Measurements from ENCODE around the gene ANKRA2. TPM values are rescaled to one million over a fixed set of nuclear protein-coding genes. Genes with fewer than 3 reads are reported as not detected.

The ANKRA2 gene
- polyA plus RNA-seq, 1 donor from 2014 or later, result 70.9 TPM

DNA sequence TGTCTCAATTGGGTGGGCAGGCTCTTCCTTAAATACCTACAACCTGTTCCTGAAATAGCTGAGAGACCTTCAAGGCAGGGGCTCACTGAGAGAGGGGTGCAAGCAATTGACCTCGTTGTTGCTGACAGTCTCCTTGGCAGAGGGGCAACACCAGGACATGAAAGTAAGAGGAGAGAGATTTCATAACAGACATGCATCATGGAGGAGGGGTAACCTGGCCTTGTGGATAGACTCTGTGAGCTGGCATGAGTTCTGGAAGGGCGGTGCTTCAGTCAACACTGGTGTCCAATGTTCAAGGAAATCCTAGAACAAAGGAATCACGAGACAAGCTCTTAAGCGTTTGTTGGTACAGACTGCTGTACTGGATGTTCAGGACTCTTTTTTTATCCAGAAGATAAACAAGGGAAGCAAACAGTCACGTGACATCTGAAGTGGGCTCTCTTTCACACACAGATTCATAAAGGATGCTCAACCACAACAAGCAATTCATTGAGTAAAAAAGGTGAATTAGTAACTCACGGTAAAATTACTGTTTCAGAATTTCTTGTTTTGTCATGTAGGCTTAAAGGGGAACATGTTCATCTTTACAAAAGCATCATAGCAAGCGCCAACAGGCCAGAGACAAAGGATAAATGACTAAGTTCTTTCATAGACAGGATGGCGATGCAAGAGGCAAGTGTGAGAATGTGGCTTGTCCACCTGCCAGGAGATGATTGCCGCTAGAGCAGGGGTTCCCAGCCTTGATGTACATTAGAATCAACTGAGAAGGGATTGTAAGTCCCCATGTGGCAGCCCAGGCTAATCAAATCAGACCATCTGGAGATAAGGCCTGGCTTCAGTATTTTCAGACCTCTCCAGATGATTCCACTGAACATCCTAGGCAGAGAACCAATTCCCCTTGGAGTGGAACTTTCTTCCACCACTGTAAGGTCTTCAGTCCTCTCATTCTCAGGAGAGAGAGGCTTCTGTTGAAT is 20.7 kb downstream of the ANKRA2 start:
- no peaks in the 10 kb centered on the region for H3F3A ChIP-seq (ENCODE audit: insufficient read depth, low read length, poor library complexity, severe bottlenecking)
- H3K9me2 ChIP-seq (ENCODE audit: insufficient read depth, low read length), result no peaks in the 10 kb centered on the region
- TF ChIP-seq, protein P1, sequence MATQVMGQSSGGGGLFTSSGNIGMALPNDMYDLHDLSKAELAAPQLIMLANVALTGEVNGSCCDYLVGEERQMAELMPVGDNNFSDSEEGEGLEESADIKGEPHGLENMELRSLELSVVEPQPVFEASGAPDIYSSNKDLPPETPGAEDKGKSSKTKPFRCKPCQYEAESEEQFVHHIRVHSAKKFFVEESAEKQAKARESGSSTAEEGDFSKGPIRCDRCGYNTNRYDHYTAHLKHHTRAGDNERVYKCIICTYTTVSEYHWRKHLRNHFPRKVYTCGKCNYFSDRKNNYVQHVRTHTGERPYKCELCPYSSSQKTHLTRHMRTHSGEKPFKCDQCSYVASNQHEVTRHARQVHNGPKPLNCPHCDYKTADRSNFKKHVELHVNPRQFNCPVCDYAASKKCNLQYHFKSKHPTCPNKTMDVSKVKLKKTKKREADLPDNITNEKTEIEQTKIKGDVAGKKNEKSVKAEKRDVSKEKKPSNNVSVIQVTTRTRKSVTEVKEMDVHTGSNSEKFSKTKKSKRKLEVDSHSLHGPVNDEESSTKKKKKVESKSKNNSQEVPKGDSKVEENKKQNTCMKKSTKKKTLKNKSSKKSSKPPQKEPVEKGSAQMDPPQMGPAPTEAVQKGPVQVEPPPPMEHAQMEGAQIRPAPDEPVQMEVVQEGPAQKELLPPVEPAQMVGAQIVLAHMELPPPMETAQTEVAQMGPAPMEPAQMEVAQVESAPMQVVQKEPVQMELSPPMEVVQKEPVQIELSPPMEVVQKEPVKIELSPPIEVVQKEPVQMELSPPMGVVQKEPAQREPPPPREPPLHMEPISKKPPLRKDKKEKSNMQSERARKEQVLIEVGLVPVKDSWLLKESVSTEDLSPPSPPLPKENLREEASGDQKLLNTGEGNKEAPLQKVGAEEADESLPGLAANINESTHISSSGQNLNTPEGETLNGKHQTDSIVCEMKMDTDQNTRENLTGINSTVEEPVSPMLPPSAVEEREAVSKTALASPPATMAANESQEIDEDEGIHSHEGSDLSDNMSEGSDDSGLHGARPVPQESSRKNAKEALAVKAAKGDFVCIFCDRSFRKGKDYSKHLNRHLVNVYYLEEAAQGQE (IDR thresholded peaks at IDR 0.05; ENCODE audit: borderline replicate concordance), result no peak
- TF ChIP-seq EP300 (conservative IDR thresholded peaks at IDR 0.05; ENCODE audit: poor library complexity, severe bottlenecking) (no peak), EZH2 (IDR thresholded peaks at IDR 0.05; ENCODE audit: borderline replicate concordance, insufficient read depth, low read length, poor library complexity, severe bottlenecking) (no peak), SMC3 (conservative IDR thresholded peaks at IDR 0.05; ENCODE audit: poor library complexity) (no peak)
- TF ChIP-seq, protein P2, sequence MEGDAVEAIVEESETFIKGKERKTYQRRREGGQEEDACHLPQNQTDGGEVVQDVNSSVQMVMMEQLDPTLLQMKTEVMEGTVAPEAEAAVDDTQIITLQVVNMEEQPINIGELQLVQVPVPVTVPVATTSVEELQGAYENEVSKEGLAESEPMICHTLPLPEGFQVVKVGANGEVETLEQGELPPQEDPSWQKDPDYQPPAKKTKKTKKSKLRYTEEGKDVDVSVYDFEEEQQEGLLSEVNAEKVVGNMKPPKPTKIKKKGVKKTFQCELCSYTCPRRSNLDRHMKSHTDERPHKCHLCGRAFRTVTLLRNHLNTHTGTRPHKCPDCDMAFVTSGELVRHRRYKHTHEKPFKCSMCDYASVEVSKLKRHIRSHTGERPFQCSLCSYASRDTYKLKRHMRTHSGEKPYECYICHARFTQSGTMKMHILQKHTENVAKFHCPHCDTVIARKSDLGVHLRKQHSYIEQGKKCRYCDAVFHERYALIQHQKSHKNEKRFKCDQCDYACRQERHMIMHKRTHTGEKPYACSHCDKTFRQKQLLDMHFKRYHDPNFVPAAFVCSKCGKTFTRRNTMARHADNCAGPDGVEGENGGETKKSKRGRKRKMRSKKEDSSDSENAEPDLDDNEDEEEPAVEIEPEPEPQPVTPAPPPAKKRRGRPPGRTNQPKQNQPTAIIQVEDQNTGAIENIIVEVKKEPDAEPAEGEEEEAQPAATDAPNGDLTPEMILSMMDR (IDR thresholded peaks at IDR 0.05; ENCODE audit: poor library complexity, severe bottlenecking), result no peak
- no peaks in the 10 kb centered on the region for H3K36me3 ChIP-seq (ENCODE audit: insufficient read depth, low read length)
- H4K20me1 ChIP-seq (ENCODE audit: insufficient read depth), result no peaks in the 10 kb centered on the region
- no peak overlapping the region for H2AFZ ChIP-seq (ENCODE audit: low read depth, low read length)
- no peak overlapping the region for H3K4me2 ChIP-seq (ENCODE audit: low read length)
- no peaks in the 10 kb centered on the region for H3K79me2 ChIP-seq (replicated peaks; ENCODE audit: insufficient read depth, low read length)
- H3K27ac ChIP-seq (ENCODE audit: low read length), result no peak overlapping the region
- H3K4me3 ChIP-seq (ENCODE audit: low read length), result no peak overlapping the region
- no peaks in the 10 kb centered on the region for H3K9me3 ChIP-seq (ENCODE audit: low read length)
- no peak overlapping the region for H3K9ac ChIP-seq (ENCODE audit: low read length)
- no peaks in the 10 kb centered on the region for H3K27me3 ChIP-seq (ENCODE audit: insufficient read depth, low read depth, low read length)

DNA sequence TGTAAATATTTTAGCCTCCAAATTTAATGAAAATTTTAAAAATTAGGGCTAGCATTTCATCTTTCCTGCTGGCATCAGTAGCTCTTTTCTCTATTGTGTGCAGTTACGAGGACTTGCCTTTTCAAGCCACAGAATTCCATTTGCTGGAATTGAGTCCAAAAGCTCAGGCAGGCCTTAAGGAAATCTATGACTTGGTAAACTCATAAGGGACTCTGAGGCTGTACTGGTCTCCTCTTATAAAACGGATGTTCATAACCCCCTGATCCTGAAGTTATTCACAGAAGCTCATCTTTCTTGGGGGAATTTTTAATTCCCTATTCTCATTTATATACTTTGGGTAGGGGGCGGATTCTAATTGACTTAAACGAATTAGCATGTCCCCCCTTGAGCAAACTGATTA is 23.4 kb downstream of the ANKRA2 start:
- Histone ChIP-seq H4K20me1 (ENCODE audit: insufficient read depth) (no peaks in the 10 kb centered on the region), H3K27me3 (ENCODE audit: insufficient read depth, low read depth, low read length) (no peaks in the 10 kb centered on the region), H3K9me2 (ENCODE audit: insufficient read depth, low read length) (no peaks in the 10 kb centered on the region), H3K9ac (ENCODE audit: low read length) (no peak overlapping the region), H3K79me2 (replicated peaks; ENCODE audit: insufficient read depth, low read length) (no peaks in the 10 kb centered on the region), H3K9me3 (ENCODE audit: low read length) (no peaks in the 10 kb centered on the region), H3K4me2 (ENCODE audit: low read length) (no peak overlapping the region), H3K36me3 (ENCODE audit: insufficient read depth, low read length) (no peaks in the 10 kb centered on the region), H3K27ac (ENCODE audit: low read length) (no peak overlapping the region), H3F3A (ENCODE audit: insufficient read depth, low read length, poor library complexity, severe bottlenecking) (no peaks in the 10 kb centered on the region), H2AFZ (ENCODE audit: low read depth, low read length) (no peak overlapping the region), H3K4me3 (ENCODE audit: low read length) (no peak overlapping the region)
- TF ChIP-seq EZH2 (IDR thresholded peaks at IDR 0.05; ENCODE audit: borderline replicate concordance, insufficient read depth, low read length, poor library complexity, severe bottlenecking), result no peak

DNA sequence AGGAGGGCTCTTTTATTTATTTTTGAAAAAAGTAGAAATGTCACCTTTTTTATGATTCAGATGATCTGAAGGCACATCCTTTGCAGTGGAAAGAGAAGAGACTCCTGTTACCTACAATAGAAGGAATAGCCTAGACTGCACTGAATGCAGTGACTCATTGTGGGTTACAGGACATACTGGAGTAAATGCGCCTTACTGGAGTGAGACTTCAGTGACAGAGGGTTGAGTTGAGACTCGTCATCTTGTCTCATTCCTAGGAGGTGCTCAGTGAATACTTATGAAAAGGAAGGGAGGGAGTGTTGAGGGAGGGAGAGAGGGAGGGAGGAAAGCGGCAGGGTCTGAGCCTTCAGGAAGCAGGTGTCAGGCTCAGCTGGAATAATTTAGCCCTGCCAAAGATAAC is 25.2 kb downstream of the ANKRA2 start:
- no peaks in the 10 kb centered on the region for H3K27me3 ChIP-seq (ENCODE audit: insufficient read depth, low read depth, low read length)
- no peak overlapping the region for H3K4me2 ChIP-seq (ENCODE audit: low read length)
- no peak overlapping the region for H3K27ac ChIP-seq (ENCODE audit: low read length)
- no peaks in the 10 kb centered on the region for H3K9me2 ChIP-seq (ENCODE audit: insufficient read depth, low read length)
- no peak overlapping the region for H3K4me3 ChIP-seq (ENCODE audit: low read length)
- no peaks in the 10 kb centered on the region for H3K79me2 ChIP-seq (replicated peaks; ENCODE audit: insufficient read depth, low read length)
- no peaks in the 10 kb centered on the region for H4K20me1 ChIP-seq (ENCODE audit: insufficient read depth)
- H3K36me3 ChIP-seq (ENCODE audit: insufficient read depth, low read length), result no peaks in the 10 kb centered on the region
- no peak overlapping the region for H3K9ac ChIP-seq (ENCODE audit: low read length)
- no peaks in the 10 kb centered on the region for H3K9me3 ChIP-seq (ENCODE audit: low read length)
- no peaks in the 10 kb centered on the region for H3F3A ChIP-seq (ENCODE audit: insufficient read depth, low read length, poor library complexity, severe bottlenecking)
- H2AFZ ChIP-seq (ENCODE audit: low read depth, low read length), result no peak overlapping the region
- TF ChIP-seq RAD21 (conservative IDR thresholded peaks at IDR 0.05), result no peak
- TF ChIP-seq SMC3 (conservative IDR thresholded peaks at IDR 0.05; ENCODE audit: poor library complexity), result no peak
- TF ChIP-seq POLR2AphosphoS5 (IDR thresholded peaks at IDR 0.05), result no peak
- TF ChIP-seq, protein P1 (IDR thresholded peaks at IDR 0.05; ENCODE audit: borderline replicate concordance), result no peak
- TF ChIP-seq EP300 (conservative IDR thresholded peaks at IDR 0.05; ENCODE audit: poor library complexity, severe bottlenecking), result no peak
- TF ChIP-seq EZH2 (IDR thresholded peaks at IDR 0.05; ENCODE audit: borderline replicate concordance, insufficient read depth, low read length, poor library complexity, severe bottlenecking), result no peak
- no peak for TF ChIP-seq TAF1 (IDR thresholded peaks at IDR 0.05; ENCODE audit: low read depth)
- TF ChIP-seq MXI1 (conservative IDR thresholded peaks at IDR 0.05; ENCODE audit: poor library complexity, severe bottlenecking), result no peak
